Bronchial epithelial cell (primary cell): ENCODE results near the gene AK9. TPM values are rescaled to one million over a fixed set of nuclear protein-coding genes. Genes with fewer than 3 reads are reported as not detected.
"Not testable (repeated sequence)": the region's sequence is repeated elsewhere in the genome, so short reads cannot be mapped to it uniquely, and the experiment has no call there.

Experiments used
- DNase-seq: peaks from one replicate; pipeline ENCODE4 v3.0.0-alpha.2; 2010; ENCODE audit warnings: low read depth
- FAIRE-seq: peaks from 2 replicates; lab custom pipeline; 2011; peaks lifted over from hg19 to GRCh38; lab: Jason Lieb, UNC
- H3K27me3 ChIP-seq: 2 replicates; pipeline ENCODE4 v1.5.1; 2011; ENCODE audit warnings: low read length; ENCODE audit not compliant: control insufficient read depth, insufficient read depth
- H3K36me3 ChIP-seq: 2 replicates; pipeline ENCODE4 v1.5.1; 2011; ENCODE audit warnings: low read length; ENCODE audit not compliant: control insufficient read depth, insufficient read depth
- H3K4me3 ChIP-seq: 2 replicates; pipeline ENCODE4 v1.5.1; 2011; ENCODE audit warnings: mild to moderate bottlenecking, low read depth, low read length, control low read depth
- total RNA-seq: library from RNA; depleted of rRNA; stranded (reverse); fragments of >200 nt; gene quantifications from 2 replicates; pipeline ENCODE4 v1.2.1, GENCODE V29; 2014
- TF ChIP-seq, protein P1 (sequence below): IDR thresholded peaks from 2 replicates; pipeline ENCODE4 v1.5.1; 2011; ENCODE audit warnings: mild to moderate bottlenecking, moderate library complexity, low read length, control low read depth, inconsistent platforms; ENCODE audit not compliant: insufficient read depth, severe bottlenecking

The AK9 gene
- total RNA-seq, 1 donor from 2014 or later: 3.2 TPM

DNA sequence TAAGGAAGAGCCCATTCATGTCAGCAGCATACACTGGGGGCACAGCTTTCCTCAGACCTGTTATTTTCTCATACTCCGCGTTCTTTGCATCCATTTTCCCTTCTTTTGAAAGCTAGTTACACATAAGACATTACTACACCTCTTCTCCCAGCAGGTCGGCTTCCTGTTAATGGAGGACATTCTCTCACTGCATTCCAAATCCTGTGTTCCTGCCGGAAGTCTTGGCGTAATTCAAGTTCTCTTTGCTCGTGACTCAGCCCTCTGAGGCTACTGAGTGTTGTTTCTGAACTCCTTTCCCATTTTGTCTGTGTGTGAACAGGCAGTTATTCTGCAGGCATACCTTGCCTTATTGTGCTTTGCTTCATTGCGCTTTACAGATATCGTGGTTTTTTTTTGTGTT lies 110.5 kb downstream of the AK9 start:
- FAIRE-seq (no peak), DNase-seq (peak; percentile 44)
- no peaks in the 10 kb centered on the region for H3K36me3 ChIP-seq
- no peak overlapping the region for H3K4me3 ChIP-seq
- H3K27me3 ChIP-seq: no peaks in the 10 kb centered on the region
- TF ChIP-seq, protein P1, sequence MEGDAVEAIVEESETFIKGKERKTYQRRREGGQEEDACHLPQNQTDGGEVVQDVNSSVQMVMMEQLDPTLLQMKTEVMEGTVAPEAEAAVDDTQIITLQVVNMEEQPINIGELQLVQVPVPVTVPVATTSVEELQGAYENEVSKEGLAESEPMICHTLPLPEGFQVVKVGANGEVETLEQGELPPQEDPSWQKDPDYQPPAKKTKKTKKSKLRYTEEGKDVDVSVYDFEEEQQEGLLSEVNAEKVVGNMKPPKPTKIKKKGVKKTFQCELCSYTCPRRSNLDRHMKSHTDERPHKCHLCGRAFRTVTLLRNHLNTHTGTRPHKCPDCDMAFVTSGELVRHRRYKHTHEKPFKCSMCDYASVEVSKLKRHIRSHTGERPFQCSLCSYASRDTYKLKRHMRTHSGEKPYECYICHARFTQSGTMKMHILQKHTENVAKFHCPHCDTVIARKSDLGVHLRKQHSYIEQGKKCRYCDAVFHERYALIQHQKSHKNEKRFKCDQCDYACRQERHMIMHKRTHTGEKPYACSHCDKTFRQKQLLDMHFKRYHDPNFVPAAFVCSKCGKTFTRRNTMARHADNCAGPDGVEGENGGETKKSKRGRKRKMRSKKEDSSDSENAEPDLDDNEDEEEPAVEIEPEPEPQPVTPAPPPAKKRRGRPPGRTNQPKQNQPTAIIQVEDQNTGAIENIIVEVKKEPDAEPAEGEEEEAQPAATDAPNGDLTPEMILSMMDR: no peak

DNA sequence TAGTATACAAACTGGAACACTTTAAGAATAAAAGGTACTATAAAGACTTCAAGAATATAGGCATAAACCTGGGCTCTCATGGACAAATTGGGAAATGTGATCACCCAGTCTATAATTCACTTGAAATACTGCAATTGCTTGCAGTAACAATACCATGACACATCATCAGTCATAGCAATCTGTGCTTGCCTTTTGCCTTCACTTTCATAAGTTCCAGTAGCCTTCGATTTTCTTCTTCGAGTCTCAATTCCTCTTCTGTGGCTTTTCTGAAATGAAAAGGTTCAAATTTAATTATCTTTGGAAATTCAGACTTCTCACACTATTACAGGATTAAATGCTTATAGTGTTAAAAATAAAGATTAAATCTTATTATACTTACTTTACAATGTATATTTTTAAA lies 111.6 kb downstream of the AK9 start:
- DNase-seq (peak; percentile 70), FAIRE-seq (no peak)
- Histone ChIP-seq H3K27me3 (no peaks in the 10 kb centered on the region), H3K4me3 (no peak overlapping the region), H3K36me3 (no peaks in the 10 kb centered on the region)
- TF ChIP-seq, protein P1: no peak

DNA sequence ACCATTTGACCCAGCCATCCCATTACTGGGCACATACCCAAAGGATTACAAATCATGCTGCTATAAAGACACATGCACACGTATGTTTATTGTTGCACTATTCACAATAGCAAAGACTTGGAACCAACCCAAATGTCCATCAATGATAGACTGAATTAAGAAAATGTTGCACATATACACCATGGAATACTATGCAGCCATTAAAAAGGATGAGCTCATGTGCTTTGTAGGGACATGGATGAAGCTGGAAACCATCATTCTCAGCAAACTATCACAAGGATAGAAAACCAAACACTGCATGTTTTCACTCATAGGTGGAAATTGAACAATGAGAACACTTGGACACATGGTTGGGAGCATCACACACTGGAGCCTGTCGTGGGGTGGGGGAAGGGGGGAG lies 121.1 kb downstream of the AK9 start:
- H3K27me3 ChIP-seq, DNase-seq, FAIRE-seq, H3K36me3 ChIP-seq, H3K4me3 ChIP-seq: not testable (repeated sequence)

DNA sequence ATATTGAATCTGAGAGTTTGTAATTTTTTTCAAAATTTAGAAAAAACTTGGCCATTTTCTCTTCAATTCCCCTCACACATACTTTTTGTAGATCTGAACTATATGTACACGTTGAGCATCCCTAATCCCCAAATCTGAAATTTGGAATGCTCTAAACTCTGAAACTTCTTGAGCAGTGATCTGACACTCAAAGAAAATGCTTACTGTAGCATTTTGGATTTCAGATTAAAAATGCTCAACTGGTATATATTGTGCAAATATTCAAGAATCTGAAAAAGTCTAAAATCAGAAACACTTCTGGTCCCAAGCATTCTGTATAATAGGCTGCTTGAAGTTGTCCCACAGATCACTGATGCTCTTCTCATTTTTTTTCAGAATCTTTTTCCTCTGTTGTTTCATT lies 129.2 kb downstream of the AK9 start:
- FAIRE-seq: no peak
- DNase-seq: no peak
- TF ChIP-seq, protein P1: no peak
- Histone ChIP-seq H3K4me3 (no peak overlapping the region), H3K27me3 (no peaks in the 10 kb centered on the region), H3K36me3 (no peaks in the 10 kb centered on the region)

DNA sequence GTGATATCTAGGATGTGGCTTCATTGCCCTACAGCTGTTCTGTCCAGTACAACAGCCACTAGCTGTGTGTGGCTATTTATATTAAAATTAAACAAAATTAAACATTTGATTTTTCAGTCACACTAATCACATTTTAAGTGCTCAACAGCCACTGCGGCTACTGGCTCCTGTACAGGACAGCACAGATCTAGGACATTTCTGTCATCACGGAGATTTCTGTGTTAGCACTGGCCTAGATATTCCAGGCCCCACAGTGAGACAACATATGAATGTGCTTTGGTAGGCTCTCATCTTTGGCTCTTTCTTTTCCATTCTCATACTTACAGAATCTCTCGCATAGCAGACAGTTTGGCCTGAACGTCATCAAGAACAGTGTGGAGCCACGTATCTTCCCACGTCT lies 159.6 kb downstream of the AK9 start:
- H3K27me3 ChIP-seq: no peaks in the 10 kb centered on the region
- H3K4me3 ChIP-seq: no peak overlapping the region
- no peaks in the 10 kb centered on the region for H3K36me3 ChIP-seq
- FAIRE-seq (no peak), DNase-seq (no peak)
- TF ChIP-seq, protein P1: no peak

DNA sequence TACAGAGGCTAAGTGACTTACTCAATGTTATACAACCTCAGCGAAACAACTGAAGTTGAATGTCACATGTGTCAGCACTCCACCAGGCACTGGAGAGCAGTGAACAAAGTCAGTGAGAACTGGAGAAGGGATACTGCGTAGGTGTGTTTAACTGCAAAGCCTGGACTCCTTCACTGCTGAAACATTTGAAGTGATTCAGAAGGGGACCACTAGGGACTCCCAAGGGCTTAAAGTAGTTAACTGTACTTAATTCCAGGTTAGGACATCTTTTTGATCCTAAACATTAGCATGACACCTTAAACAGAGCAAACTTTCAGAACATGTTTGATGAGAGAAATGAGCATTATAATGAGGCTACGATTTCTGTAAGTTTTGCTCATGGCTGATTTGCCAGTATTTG lies 163.0 kb downstream of the AK9 start:
- DNase-seq (peak; percentile 10), FAIRE-seq (no peak)
- Histone ChIP-seq H3K36me3 (no peaks in the 10 kb centered on the region), H3K4me3 (no peak overlapping the region), H3K27me3 (no peaks in the 10 kb centered on the region)
- TF ChIP-seq, protein P1: no peak
